HG02623 (cell line): ENCODE measurements around the gene CACNA2D1.

Experiments
- ATAC-seq: cut with Tn5 transposase; IDR thresholded peaks from one replicate; pipeline ENCODE4 v1.9.1; 2021; ENCODE audit warnings: moderate library complexity; ENCODE audit not compliant: unreplicated experiment

CACNA2D1 gene

DNA sequence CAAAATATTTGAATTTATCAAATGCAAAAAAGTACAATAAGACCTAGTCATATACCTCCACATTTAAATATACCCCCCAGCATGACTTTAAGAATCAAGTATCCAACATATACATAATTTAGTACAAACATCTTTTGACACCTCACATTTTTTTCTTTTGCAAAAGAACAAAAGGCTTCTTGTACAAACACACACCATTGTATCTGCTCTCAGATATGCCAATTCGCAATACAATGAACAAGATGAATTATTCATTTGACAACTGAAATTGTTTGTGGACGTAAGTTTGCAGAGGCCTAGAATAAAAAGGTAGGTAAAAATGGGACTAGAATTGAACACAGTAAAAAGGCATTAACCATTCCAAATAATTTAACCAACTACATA, 154.4 kb downstream of the CACNA2D1 start:
- no peak for ATAC-seq

DNA sequence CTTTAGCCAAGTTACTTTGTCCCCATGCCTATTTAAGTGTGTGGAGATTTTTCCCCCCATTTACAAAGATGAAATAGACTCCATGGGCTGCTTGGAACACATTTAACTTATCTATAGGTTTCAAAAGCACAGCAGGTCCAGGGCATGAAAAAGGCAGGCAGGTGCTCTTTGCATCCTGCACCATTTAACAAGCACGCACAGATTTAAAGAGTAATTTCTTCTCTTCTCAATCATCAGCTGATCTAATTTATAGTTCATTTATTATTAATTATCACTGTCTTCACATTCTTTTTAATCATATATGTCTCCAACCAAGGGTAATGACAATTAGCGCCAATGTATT, 156.8 kb downstream of the CACNA2D1 start:
- no peak for ATAC-seq

DNA sequence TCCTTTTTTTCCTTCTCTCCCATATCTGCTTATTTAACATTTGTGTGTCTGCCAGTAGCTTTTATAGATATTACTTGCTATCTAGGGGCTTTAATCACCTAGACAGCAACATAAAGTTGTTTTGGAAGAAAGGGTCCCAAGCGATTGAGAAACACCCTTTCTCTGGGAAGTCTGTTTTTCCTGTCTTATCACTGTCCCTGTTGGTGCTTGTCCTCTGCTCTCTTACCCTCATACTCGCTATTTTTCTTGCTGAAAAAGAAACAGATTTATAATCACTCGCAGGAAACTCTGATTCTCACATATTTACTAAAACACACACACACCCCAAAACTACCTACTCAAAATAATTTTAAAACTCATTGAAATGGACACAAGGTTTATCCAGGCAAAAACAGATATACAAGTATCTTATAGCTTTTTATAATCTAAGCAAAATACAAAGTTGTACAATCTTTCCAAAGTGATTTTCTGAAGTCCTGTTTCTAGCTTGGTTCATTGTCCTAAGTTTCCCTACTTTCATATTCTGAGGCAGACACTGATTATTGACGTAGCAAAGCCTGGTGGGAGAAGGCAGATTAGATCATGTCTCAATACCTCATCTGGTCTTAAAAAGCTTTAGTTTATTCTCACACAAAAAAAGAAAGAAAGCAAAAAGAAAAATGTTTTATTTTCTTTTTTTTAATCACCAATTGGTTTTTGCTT, 157.3 kb downstream of the CACNA2D1 start:
- no peak for ATAC-seq

DNA sequence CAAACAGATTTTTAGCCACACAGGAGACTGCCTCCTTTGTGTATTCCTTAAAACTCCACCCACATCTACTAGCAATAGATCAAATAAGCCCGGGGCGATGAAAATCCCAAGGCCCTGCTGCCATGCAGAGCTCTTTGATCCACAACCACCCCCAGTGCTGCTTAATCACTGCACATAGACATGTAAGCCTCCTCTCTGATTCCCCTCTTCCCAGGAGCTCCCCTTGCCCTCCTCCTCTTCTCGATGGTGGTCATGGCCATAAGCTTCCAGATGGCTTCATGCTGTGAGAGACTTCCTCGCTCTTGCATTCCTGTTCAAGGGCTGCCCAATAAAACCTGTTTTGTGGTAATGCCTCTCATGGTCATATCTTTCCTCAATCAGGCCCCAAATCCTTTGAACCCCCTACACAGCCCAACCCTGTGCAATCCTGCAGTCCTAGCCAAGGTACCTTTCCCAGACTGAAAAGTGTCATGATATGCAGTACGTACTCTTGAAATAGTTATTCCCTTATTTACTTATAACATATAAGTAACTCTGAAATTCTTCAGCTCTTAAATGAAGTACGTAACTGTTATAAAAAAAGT, 158.5 kb downstream of the CACNA2D1 start:
- no peak for ATAC-seq

DNA sequence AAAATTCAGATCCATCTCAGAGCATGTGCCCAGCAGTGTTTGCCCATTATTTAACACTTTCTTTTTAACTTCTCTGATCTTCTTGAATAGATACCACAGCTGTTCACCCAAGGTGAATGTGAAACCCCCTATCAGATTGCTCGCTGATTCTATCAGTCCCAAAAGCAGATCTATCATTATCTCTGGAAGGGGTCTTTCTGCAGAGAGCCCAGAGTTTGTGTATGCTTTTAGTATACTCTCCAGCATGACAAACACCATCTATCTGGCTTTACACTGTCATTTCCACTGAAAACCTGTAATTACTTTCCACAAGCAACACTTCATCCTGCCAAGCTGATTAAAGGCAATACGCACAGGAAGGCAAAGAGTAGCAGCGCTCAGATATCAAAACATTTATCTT, 168.2 kb downstream of the CACNA2D1 start:
- no peak for ATAC-seq

DNA sequence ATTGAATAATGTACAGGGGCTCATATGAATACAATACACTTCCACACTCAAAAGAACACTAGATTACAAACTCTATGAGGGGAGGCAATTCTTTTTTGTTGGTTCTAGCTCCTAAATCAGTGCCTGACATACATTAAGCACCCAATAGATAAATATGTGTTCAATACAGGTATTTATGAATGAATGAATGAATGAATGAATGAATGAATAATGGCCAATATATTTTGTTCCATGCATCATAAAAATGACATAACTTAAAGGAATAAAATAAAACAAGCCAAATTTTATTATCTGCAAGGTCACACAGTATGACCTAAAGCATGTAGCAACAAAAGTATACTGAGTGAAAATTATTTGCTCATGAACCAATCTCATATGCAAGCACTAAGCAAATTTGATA, 168.9 kb downstream of the CACNA2D1 start:
- ATAC-seq, result no peak

DNA sequence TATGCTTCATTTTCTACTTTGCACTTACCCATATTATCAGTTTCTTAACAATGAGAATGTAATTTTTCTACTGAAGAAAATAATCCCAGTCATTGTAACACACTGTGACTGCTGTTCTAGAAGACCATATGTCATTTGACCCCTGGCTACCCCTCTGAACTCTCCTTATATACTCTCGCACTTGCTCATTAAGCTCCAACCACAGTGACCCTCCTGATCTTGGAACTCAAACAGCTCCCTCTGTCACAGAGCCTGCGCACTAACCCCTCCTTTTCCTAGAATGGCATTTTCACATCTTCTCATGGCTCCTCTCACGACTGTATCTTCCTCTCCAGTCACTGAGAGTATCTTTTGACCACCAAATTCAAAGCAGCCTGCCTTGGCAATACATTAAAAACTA, 169.7 kb downstream of the CACNA2D1 start:
- ATAC-seq, result no peak

DNA sequence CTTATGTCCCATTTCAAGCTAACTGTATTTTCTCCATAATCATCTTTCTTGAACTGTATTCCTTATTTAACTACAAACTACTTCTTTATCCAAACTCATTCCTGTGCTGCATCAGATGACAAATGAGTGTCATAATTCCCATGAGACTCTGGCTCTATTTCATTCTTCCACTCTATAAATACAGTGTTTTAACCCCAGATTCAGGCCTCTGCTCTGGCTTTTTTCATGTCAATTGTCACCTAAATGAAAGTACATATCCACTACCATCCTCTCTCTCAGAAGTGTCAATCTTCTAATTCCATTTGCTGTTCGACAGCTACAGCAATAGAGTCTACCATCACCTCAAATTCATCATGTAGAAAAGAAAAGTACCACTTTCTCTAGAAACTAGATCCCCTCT, 172.7 kb downstream of the CACNA2D1 start:
- no peak for ATAC-seq

DNA sequence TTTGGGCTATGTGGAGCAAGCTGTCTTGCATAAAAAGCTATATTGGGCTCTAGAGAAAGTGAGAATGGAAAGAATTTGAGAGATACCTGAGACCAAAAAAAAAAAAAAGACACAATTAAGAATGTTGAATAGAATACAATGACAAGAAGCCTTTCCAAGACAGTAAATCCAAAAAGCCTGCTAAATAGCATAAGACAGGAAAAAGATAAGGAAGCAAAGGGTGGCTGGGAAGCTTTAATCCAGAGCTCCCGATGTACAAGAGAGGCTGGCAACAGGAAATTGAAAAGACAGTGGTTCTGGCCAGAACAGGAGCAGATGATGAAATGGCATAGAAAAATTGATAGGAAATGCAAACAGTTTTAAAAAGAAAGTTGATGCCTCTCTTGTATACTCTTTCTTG, 174.9 kb downstream of the CACNA2D1 start:
- no peak for ATAC-seq

DNA sequence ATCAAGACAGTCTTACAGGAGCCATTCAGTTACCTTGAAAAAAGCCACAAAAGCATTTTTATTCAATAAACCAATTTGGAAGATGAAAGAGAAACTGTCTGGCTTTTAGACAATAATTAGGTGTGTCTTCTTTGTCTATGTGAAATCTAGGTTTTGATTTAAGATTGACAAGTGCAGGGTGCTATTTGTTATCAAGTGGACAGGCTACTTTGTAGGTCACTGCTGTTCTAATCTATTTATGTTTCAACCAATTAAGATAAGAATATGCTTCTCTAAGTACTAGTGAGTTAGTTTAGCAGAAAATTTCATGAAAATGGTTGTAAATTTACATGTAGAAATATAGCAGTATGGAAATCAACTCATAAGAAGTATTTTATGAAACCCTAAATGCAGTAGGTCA, 177.5 kb downstream of the CACNA2D1 start:
- no peak for ATAC-seq

DNA sequence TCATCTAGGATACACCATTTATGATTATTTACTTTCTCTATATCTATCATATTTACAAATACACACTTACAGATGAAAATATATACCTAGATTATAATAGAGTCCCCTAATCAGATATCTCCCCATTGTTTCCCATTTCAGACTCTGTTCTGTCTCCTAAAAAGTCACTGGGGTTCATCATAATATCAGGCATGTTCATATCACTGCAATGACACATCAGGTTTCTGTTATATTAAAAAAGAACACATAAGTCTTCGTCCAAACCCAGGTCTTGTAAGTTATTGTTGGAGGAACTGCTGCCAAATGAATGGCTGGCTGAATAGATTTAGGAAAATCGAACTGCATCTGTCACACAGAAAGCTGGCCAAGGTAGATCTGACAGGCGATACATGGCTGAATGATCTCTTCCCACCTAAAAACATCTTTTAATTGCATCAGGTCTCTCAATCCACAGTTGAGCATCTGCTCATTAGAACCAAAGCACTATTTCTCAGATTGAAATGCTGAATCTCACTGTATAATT, 178.7 kb downstream of the CACNA2D1 start:
- ATAC-seq, result no peak

DNA sequence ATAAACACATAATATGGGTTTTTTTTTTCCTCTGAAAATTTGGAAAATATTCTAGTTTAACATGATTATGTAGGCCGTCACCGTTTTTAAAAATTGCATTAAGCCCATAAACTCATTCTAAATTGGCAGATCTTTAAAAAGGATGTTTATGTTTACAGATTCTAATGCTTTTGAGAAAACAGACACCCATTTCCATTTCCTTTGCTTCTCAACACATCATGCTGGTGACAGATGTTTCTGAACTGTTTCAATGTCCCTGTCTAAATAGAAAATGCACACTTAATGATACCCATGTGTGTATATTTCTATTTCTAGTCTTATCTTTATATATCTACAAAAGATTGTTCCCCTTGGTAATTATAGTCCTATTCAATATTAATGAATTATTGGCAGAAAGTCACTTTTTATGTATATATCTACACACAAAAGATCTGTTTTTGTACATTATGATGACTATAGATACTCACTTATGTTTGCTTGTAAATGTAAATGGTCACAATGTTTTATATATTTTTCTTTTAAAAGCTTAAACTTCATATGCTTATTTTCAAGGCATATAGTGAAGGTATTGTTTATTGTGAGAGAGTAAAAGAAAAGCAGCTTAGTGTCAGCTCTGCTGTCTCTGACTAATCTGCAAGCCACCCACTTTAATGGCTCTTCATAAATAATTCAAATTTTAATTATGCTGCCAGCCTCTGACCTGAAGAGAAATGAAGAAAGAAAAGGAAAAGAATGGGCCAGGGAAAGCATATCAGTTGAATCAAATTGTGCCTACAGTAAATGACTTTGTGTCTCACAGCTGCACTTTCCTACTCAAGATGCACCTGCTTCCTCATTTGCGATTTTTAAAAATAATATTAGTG, 179.4 kb downstream of the CACNA2D1 start:
- no peak for ATAC-seq

DNA sequence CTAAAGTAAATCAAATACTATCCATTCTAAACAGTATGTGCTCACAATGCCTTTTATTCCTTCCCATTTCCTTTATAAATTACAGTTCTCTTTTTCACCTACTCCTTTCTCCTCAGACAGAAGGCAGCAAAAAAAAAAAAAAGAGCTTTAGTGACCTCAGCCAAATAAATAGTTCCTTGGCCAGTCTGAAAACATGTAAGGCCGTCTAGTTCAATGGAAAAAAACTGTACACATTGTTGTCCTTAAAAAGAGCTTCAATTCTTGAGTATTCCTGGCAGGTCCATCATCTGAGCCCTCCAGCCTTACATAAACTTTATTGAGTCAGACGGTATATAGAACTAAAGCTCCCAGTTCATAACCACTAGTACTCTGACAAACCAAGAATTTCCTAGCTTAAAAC, 185.4 kb downstream of the CACNA2D1 start:
- ATAC-seq, result no peak

DNA sequence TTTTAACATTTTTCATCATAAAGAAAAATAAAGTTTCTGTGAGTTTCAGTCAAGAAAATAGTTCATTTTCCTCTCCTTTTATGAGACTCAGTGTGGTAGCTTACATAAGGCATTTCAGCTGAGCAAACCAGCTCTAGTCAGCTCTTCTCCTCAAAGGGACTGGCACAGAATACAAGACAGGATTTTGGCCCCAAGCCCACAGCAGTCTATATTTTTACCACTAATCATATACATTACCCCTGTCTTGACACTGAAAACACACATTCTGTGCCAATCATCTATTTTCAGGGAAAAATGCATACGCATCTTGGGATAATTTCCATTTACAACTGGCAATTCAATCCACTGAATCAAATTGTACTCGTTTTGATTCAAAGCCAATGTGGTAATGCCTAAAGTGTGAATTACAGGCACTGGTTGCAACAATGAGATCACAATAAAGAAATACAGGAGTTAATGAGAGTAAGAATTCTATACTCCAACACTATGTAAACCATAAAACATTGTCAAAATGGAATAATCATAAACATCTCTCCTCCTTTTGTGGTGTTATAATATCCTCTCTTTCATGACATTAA, 186.4 kb downstream of the CACNA2D1 start:
- ATAC-seq, result no peak

DNA sequence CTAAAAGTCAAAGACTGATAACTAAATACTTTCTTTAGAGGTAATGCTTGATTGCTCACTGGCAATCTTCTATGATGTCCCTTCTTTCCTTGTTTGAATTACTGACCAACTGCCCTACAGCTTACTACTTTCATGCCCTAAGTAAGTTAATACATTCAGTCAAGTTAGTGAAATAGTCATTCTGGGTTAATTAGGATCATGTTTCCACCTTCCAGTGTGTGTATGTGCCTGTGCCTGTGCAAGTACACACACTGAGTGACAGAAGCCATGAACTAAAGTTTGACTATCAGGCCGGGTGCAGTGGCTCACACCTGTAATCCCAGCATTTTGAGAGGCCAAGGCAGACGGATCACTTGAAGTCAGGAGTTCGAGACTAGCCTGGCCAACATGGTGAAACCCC, 187.9 kb downstream of the CACNA2D1 start:
- ATAC-seq, result no peak

DNA sequence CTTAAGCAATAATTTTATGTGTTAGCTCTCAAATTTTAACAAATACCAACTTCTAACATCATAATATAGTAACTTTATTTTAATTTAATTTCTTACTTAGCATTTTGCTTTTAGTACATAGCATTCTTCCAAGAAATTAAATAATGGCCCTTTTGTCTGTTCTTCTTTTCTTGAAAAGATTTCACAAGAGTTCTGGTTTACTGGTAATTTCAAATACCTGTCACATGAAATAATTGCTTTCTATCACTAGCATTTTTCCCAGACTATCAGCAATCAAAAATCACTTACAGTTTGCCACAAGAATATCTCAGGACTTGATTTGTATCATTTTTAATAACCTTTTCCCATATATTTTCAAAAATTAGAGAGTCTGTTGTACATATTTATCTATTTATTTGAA, 193.0 kb downstream of the CACNA2D1 start:
- no peak for ATAC-seq

DNA sequence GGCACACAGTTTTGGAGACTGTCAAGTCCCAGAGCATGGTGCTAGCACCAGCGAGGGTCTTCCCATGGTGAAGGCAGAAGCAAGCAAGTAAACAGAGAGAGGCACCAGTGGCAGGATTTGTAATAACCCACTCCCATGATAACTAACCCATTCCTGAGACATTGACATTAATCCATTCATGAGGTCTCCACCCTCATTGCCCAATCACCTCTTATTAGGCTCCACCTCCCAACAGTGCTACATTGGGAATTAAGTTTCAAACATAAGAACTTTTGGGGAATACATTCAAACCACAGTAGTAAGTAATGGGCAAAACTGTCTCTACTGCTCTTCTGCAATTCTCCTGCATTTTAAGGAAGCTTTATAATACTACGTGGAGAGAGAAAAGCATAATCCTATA, 193.6 kb downstream of the CACNA2D1 start:
- ATAC-seq, result no peak

DNA sequence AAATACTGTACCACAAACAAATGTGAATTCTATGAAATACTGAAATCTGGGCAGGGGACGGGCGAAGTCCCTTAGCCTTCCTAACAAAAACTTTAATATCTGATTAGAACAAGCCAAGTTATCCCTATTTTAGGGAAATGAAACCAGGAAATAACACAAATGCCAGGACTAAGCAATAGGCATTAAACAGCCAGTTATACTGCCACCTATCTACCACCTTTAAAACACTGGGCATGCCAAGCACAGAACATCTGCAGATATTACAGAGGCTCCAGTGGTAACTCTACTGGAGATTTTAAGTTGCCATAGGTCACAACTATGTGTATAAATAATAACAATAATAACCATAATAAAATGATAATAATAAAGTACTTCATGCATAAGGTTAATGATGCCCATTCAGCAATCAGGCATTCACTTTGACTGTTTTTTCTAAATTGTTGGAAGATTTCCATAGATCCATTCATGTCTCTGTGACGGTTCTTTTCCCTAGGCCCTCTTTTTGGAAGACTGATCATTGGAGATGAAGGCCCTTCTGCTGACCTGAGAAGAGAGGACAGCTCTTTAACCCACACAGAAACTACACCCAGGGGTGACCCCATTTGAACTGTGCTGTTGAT, 195.7 kb downstream of the CACNA2D1 start:
- ATAC-seq, result no peak

DNA sequence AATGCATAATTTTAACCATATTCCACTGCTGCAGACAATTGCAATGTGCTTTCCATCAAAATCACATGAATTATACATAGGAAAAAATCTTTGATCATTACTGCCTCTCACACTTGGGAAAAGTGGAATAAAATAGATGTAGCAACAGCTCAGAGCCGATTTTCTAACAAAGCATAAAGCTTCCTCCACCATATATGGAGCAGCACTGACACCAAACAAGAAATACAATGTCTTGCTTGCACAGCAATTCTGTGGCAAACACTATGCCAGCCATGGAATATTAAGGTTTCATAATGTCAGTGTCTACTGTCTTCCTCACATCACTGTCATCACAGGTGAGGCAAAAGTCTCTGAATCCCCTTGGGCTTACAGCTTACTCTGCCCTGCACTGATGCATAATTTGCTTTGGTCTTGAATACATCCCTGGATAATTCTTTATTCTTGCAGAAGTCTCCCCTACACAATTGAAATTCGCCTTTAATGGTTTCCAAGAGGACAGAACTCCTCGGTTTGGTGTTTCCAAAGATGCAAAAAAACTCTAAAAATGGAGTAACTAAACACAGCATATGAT, 198.5 kb downstream of the CACNA2D1 start:
- no peak for ATAC-seq

DNA sequence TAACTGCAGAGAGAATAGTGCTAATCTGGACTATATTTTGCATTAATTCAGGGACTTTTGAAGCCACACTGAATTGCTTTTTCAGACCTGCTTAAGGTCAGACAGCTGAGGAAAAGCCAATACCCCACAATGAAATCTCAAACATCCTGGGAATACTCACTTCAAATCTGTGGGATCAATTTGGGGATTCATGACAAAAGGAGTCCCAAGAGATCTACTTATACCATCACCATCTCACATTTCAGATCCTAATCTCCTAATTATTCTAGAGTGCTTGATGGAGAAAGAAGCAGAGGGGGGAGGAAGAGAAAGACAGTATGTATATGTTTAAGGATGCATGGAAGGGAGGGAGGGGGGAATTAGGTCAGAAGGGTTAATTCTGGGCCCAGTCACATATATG, 202.2 kb downstream of the CACNA2D1 start:
- no peak for ATAC-seq

DNA sequence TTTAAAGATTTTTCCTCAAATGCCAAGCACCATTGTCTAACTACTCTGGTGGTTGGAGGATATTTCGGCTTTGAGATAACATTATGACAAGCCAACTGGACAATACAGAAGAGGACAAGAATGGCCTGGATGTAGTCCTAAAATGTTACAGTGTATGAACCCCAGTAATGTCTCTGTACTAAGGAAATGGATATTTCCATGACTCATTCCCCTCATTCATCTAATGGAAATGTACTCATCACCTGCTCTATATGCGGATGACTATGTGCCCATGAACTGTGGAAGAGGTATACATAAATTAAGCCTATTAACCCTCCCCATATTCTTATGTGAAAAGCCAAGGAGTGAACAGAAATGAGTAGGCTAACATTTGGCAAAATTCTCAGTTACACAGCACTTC, 207.9 kb downstream of the CACNA2D1 start:
- no peak for ATAC-seq
